AG09319 (cell line): ENCODE data around the gene TMEM120A.
"Not testable (repeated sequence)": the region's sequence is repeated elsewhere in the genome, so short reads cannot be mapped to it uniquely, and the experiment has no call there.

Experiments used
- DNase-seq: peaks from one replicate; pipeline ENCODE4 v3.0.0-alpha.2; 2010; ENCODE audit warnings: low read depth; ENCODE audit errors: extremely low read depth
- TF ChIP-seq, protein P1 (sequence below): IDR thresholded peaks from 2 replicates; pipeline ENCODE4 v1.5.1; 2011; ENCODE audit warnings: low read depth, mild to moderate bottlenecking, inconsistent platforms, low read length, moderate library complexity

Gene TMEM120A

DNA sequence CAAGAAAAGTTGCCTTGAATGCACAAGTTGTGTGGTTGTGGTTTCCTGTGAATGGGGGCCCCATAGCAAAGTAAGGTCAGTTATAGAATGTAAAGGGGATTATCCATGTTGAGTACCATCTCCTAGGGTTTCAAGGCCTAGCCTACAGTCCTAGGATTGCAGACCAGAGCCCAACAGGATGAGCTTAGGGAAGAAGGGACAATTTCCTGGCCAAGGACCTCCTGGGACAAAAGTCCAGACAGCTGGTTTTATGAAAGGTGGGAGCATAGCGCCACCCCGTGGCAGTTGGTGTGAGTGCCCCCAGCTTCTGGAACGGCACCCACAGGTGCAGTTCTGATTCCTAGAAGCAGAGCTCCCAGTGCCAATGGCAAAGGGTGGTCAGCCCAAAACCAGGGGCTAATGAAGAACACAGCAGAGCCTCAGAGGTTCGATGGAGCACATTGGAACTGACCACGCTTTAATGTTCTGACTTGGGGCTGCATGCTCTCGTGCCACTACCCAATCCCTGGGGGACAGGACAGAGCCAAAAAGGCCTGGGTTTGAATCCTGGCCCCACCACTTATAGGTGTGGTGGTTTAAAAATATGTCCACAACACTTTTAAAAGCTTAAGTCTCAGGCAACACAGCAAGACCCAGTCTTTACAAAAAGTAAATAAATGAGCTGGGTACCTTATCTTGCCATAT lies 25.8 kb upstream of the TMEM120A start:
- DNase-seq: peak; percentile 25
- TF ChIP-seq, protein P1, sequence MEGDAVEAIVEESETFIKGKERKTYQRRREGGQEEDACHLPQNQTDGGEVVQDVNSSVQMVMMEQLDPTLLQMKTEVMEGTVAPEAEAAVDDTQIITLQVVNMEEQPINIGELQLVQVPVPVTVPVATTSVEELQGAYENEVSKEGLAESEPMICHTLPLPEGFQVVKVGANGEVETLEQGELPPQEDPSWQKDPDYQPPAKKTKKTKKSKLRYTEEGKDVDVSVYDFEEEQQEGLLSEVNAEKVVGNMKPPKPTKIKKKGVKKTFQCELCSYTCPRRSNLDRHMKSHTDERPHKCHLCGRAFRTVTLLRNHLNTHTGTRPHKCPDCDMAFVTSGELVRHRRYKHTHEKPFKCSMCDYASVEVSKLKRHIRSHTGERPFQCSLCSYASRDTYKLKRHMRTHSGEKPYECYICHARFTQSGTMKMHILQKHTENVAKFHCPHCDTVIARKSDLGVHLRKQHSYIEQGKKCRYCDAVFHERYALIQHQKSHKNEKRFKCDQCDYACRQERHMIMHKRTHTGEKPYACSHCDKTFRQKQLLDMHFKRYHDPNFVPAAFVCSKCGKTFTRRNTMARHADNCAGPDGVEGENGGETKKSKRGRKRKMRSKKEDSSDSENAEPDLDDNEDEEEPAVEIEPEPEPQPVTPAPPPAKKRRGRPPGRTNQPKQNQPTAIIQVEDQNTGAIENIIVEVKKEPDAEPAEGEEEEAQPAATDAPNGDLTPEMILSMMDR: peak; percentile 94

DNA sequence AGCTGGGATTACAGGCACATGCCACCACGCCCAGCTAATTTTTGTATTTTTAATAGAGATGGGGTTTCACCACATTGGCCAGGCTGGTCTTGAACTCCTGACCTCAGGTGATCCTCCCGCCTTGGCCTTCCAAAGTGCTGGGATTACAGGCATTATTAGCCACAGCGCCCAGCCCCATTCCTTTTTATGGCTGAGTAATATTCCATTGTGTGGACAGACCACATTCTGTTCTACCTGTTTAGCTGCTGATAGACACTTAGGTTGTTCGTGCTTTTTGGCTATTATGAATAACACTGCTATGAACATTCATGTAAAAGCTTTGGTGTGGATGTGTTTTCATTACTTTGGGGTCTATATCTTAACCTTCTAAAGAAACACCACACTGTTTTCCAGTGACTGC lies 24.1 kb upstream of the TMEM120A start:
- not testable (repeated sequence) for DNase-seq

DNA sequence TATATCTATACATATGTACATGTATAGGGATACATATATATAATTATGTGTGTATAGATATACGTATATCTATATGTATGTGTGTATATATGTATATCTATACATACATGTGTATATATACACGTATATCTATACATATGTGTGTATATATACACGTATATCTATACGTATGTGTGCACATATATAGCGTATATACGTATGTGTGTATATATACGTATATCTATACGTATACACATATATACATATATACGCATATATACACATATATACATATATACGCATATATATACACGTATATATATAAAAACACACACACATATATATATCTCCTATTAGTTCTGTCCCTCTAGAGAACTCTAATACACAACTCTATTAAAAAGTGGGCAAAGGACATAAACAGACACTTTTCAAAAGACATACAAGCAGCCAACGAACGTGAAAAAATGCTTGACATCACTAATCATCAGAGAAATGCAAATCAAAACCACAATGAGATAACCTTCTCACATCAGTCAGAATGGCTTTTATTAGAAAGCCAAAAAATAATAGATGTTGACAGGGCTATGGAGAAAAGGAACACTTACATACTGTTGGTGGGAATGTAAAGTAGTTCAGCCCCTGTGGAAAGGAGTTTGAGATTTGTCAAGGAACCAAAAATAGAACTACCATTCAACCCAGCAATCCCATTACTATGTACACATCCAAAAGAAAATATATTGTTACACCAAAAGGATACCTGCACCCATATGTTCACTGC lies 22.0 kb upstream of the TMEM120A start:
- no peak for DNase-seq
- TF ChIP-seq, protein P1: no peak

DNA sequence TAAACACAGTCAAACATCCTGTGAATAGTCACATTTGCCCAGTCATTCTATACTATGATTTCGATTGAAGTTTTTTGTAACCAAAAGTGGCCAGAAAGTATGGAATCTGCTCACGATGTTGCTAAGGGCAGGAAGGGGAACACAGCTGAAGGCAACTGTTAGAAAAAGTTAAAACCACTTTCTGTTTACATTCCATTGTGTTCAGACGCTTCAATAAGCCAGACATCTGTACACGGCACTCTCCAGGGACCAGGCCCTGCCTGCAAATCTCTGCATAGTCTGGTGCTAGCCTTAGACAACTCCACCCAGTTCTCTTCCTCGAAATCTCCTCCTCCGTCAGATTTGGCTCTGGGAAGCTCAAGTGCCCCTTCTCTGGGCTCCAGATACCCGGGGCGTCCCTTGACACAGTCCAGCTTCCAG lies 17.1 kb upstream of the TMEM120A start:
- peak; percentile 76 for DNase-seq
- TF ChIP-seq, protein P1: no peak

DNA sequence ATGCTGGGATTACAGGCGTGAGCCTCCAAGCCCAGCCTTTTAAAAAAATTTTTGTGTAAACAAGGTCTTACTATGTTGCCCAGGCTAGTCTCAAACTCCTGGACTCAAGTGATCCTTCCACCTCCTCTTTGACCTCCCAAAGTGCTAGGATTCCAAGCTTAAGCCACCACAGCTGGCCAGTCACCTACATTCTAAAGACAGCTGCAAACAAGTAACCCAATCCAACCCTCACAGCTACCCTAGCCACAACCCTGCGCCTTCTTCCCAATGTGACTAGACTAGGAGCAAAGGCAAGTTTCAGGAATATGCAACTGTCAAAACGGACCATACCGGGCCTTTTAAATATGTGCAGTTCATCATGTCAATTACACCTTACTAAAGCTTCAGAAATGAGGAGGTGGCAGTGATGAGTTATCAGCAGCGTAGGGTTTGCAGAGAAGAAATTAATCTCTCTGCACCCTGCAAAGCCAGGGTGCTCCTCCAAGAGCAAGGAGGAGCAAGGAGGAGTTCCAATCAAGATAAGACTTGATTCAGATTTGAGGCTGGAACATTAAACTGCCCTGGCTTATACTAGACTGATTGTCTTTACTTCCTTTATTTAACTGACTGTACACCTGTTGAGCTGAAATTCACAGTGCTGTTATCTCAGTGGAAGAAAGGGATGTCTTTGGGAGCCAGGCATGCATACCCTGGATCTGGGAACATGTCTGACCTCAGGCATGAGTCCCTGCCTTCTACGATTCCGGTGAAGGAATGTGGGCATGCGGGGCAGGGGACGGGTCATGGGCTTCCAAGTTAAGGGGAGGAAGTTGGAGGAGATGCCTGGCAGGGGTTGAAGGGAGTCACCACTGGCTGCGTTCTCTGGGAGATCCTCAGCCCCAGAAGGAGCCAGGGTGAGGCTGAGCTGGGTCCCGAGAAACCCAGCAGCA lies 15.5 kb upstream of the TMEM120A start:
- no peak for DNase-seq
- TF ChIP-seq, protein P1: no peak

DNA sequence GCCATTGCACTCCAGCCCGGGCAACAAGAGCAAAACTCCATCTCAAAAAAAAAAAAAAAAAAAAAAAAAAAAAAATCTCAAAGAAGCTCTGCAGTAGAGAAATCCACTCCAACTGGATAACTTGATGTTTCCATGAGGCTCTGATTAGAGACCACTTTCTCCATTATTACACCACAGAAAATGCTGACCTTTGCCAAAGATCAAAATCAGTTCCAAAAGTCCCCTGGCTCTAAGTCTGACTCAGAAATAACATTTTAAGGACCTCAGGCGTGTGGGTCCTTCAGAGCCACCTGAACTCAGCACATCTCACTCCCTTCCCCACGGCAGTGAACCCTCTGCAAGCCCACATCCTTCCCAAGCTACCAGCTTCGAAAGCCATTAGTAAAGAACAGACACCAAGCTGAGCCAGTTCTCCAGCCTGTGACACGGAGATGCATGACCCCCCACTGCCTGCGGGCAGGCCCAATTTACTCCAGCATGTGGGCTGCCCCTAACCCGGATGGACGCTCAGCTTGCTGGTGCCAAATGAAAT lies 13.8 kb upstream of the TMEM120A start:
- TF ChIP-seq, protein P1: no peak
- DNase-seq: no peak

DNA sequence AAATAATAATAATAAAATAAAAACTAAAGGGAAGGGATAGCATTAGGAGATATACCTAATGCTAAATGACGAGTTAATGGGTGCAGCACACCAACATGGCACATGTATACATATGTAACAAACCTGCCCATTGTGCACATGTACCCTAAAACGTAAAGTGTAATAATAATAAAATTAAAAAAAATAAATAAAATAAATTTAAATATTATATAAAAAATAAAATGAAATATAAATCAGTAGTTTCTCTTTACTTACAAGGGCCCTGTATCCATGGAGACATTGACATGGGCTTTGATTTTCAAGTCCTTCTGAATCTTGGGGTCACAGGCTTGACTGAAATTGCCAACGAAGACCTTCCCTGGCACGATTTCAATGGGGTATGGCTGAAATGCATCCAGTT lies 10.6 kb upstream of the TMEM120A start:
- not testable (repeated sequence) for DNase-seq

DNA sequence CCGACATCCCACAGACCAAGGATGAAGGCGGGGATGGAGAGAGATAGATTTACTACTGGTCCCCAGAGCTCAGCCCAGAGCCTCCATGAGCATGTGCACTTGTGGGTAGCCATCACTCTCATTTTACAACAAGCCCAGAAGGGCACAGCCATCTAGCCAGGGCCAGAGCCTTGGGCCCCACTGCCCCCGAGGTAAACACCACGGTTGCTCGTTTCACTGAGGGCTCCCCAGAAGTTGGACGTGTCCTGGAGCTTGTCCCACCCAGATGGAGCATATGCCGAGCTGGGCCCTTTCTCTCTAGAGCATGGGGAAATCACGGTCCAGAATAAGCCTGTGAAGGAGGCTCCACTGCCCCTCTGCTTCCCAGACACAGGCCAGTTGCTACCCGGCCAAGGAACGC lies 9.0 kb upstream of the TMEM120A start:
- no peak for DNase-seq
- TF ChIP-seq, protein P1: no peak
